HepG2 (cell line): ENCODE data around the gene ZNF442. TPM values are rescaled to one million over a fixed set of nuclear protein-coding genes. Genes with fewer than 3 reads are reported as not detected.
A peak's percentile ranks its signal among the peaks of the same experiment; 100 is the strongest.

Experiments used
- ARID5B ChIP-seq: IDR thresholded peaks from 2 replicates; pipeline ENCODE4 v1.4.0; 2020; ENCODE audit warnings: mild to moderate bottlenecking, missing genetic modification reagents
- BRD4 ChIP-seq: sonication (generic); formaldehyde crosslinking; IDR thresholded peaks from 2 replicates; pipeline ENCODE4 v1.4.0; 2020; ENCODE audit warnings: missing genetic modification reagents
- CEBPB ChIP-seq: IDR thresholded peaks from 2 replicates; pipeline ENCODE4 v1.6.1; 2011; ENCODE audit warnings: low read depth, low read length, improper control_type of control experiment, borderline replicate concordance
- CEBPG ChIP-seq: IDR thresholded peaks from 2 replicates; pipeline ENCODE4 v1.6.1; 2016
- DNMT3B ChIP-seq: conservative IDR thresholded peaks from 2 replicates; pipeline ENCODE4 v1.6.1; 2016; ENCODE audit warnings: missing biosample characterization, control low read depth
- FOXP1 ChIP-seq, 2 experiments: fragments of 450-650 bp in 1 of 2; IDR thresholded peaks; 2 replicates each; pipeline ENCODE4 v1.6.1; 2017 to 2018; ENCODE audit warnings: antibody characterized with exemption in 1 of 2
- GATAD2A ChIP-seq: IDR thresholded peaks from 2 replicates; pipeline ENCODE4 v1.6.1; 2016
- HOMEZ ChIP-seq: IDR thresholded peaks from 2 replicates; pipeline ENCODE4 v1.6.1; 2016; ENCODE audit warnings: low read depth
- HOXA3 ChIP-seq: sonication (generic); formaldehyde crosslinking; IDR thresholded peaks from 2 replicates; pipeline ENCODE4 v1.5.0; 2020; ENCODE audit warnings: missing genetic modification reagents
- HOXA7 ChIP-seq: sonication (generic); formaldehyde crosslinking; IDR thresholded peaks from 2 replicates; pipeline ENCODE4 v1.8.1; 2022; ENCODE audit warnings: mild to moderate bottlenecking, missing genetic modification reagents, moderate library complexity
- MBNL3 ChIP-seq: fragments of 250-450 bp; sonication (Bioruptor Pico); conservative IDR thresholded peaks from 2 replicates; pipeline ENCODE4 v1.8.0; 2022; ENCODE audit warnings: mild to moderate bottlenecking, inconsistent platforms
- NR2F6 ChIP-seq, 2 experiments: IDR thresholded peaks; 2 replicates each; pipeline ENCODE4 v1.6.1; 2016; ENCODE audit warnings: antibody characterized with exemption in 1 of 2, mild to moderate bottlenecking in 1 of 2
- PRDM10 ChIP-seq: sonication (generic); formaldehyde crosslinking; IDR thresholded peaks from 2 replicates; pipeline ENCODE4 v1.4.0; 2020; ENCODE audit warnings: low read depth, missing genetic modification reagents
- SALL1 ChIP-seq: sonication (generic); formaldehyde crosslinking; IDR thresholded peaks from 2 replicates; pipeline ENCODE4 v1.8.0; 2022; ENCODE audit warnings: mild to moderate bottlenecking, missing genetic modification reagents
- SAP130 ChIP-seq: IDR thresholded peaks from 2 replicates; pipeline ENCODE4 v1.6.1; 2016; ENCODE audit warnings: low read depth
- TFE3 ChIP-seq: IDR thresholded peaks from 2 replicates; pipeline ENCODE4 v1.6.1; 2016
- THAP11 ChIP-seq: IDR thresholded peaks from 2 replicates; pipeline ENCODE4 v1.6.1; 2016; ENCODE audit warnings: missing biosample characterization, missing genetic modification reagents
- XBP1 ChIP-seq: sonication (generic); formaldehyde crosslinking; IDR thresholded peaks from 2 replicates; pipeline ENCODE4 v1.5.0; 2020; ENCODE audit warnings: missing genetic modification reagents
- ZNF530 ChIP-seq: sonication (generic); formaldehyde crosslinking; IDR thresholded peaks from 2 replicates; pipeline ENCODE4 v1.5.0; 2020; ENCODE audit warnings: low read depth, mild to moderate bottlenecking, missing genetic modification reagents
- ZNF577 ChIP-seq: sonication (generic); formaldehyde crosslinking; IDR thresholded peaks from 2 replicates; pipeline ENCODE4 v1.4.0; 2020; ENCODE audit warnings: mild to moderate bottlenecking, low read depth, missing genetic modification reagents, borderline replicate concordance
- ZNF644 ChIP-seq: IDR thresholded peaks from 2 replicates; pipeline ENCODE4 v1.6.1; 2016; ENCODE audit warnings: low read depth
- ZNF672 ChIP-seq: sonication (generic); formaldehyde crosslinking; IDR thresholded peaks from 2 replicates; pipeline ENCODE4 v1.8.1; 2022; ENCODE audit warnings: missing genetic modification reagents
- polyA plus RNA-seq, 8 experiments: library from polyadenylated mRNA; depleted of rRNA in 3 of 8; stranded (reverse) in 7 of 8; unstranded in 1 of 8; fragments of >200 nt; fragmentation: Illumina TruSeq in 4 of 8; extraction: Trizol in 4 of 8; gene quantifications; 2 replicates each; pipeline versions ENCODE4 v1.2.1 to v1.2.3, GENCODE V29; 2011 to 2016; ENCODE audit warnings: low read depth in 4 of 8, missing spikeins in 1 of 8, mixed read lengths in 1 of 8; ENCODE audit not compliant: insufficient read depth in 1 of 8
- total RNA-seq, 5 experiments: library from RNA; depleted of rRNA; stranded (reverse); fragments of >200 nt; fragmentation: Illumina TruSeq; extraction: Trizol; gene quantifications; 2 replicates each; pipeline ENCODE4 v1.2.3, GENCODE V29; 2016; ENCODE audit warnings: low read depth in 1 of 5

Gene ZNF442
- total and polyA plus RNA-seq, 2 of the 13 experiments (the other 11 are each of a cell fraction or from before 2014, with no cell fraction given), result 1.0 to 6.0 TPM

GRCh38 chr19:12314553-12314952 lies 50.9 kb downstream of the ZNF442 start (continued):
- no peak for TF ChIP-seq PRDM10 (CRISPR knock-in tag)
- peak; percentile 78 for TF ChIP-seq SAP130 (CRISPR knock-in tag)
- TF ChIP-seq TFE3 (CRISPR knock-in tag), result peak; percentile 55; the same call in 1 of the 2 replicates
- peak; percentile 47; the same call in 1 of the 2 replicates for TF ChIP-seq XBP1
- TF ChIP-seq HOXA3, result peak; percentile 6; the same call in 1 of the 2 replicates
- no peak for TF ChIP-seq BRD4 (CRISPR knock-in tag)
- peak; percentile 13; the same call in 1 of the 2 replicates for TF ChIP-seq THAP11 (CRISPR knock-in tag)
- TF ChIP-seq DNMT3B (CRISPR knock-in tag), result no peak
- TF ChIP-seq ZNF644 (CRISPR knock-in tag), result peak; percentile 40; the same call in 1 of the 2 replicates
- 0 out of 2 replicates have a peak, but pooled peaks have one; percentile 28 for TF ChIP-seq NR2F6 (IDR thresholded peaks at IDR 0.05)
- TF ChIP-seq NR2F6 (CRISPR knock-in tag; IDR thresholded peaks at IDR 0.05), result 0 out of 2 replicates have a peak, but pooled peaks have one; percentile 34
- peak; percentile 15; the same call in 1 of the 2 replicates for TF ChIP-seq HOMEZ
- peak; percentile 54; the same call in 1 of the 2 replicates for TF ChIP-seq ARID5B (CRISPR knock-in tag)
- peak; percentile 4; the same call in 1 of the 2 replicates for TF ChIP-seq CEBPB
- 0 out of 2 replicates have a peak, but pooled peaks have one; percentile 13 for TF ChIP-seq SALL1 (CRISPR knock-in tag)
- peak; percentile 47; the same call in 1 of the 2 replicates for TF ChIP-seq CEBPG (CRISPR knock-in tag)
- no peak for TF ChIP-seq ZNF530 (CRISPR knock-in tag)
- TF ChIP-seq FOXP1 (IDR thresholded peaks at IDR 0.05), result no peak
- peak; percentile 20; the same call in 1 of the 2 replicates for TF ChIP-seq FOXP1 (CRISPR knock-in tag; IDR thresholded peaks at IDR 0.05)
- TF ChIP-seq ZNF672 (CRISPR knock-in tag), result no peak
- no peak for TF ChIP-seq ZNF577 (CRISPR knock-in tag)
- peak; percentile 52 for TF ChIP-seq GATAD2A (CRISPR knock-in tag)
- no peak for TF ChIP-seq MBNL3 (CRISPR knock-in tag)
- no peak for TF ChIP-seq HOXA7 (CRISPR knock-in tag)
